GM12891 (cell line): ENCODE data around the gene STX1B.

Experiments
- PAX5 ChIP-seq: IDR thresholded peaks from 2 replicates; pipeline ENCODE4 v1.6.1; 2011; ENCODE audit warnings: low read length, moderate library complexity, mild to moderate bottlenecking; ENCODE audit not compliant: insufficient read depth, severe bottlenecking
- POLR2A ChIP-seq: IDR thresholded peaks from 2 replicates; pipeline ENCODE4 v1.6.1; 2011; ENCODE audit warnings: low read depth, low read length, control low read depth
- POLR2AphosphoS5 ChIP-seq: IDR thresholded peaks from 2 replicates; pipeline ENCODE4 v1.6.1; 2011; ENCODE audit warnings: low read depth, low read length, control low read depth
- SPI1 ChIP-seq: IDR thresholded peaks from 2 replicates; pipeline ENCODE4 v1.6.1; 2011; ENCODE audit warnings: low read depth, low read length, control low read depth
- TAF1 ChIP-seq: IDR thresholded peaks from 2 replicates; pipeline ENCODE4 v1.6.1; 2011; ENCODE audit warnings: low read depth, low read length, control low read depth

- TF ChIP-seq POLR2AphosphoS5 (no peak), POLR2A (no peak), TAF1 (no peak), SPI1 (no peak), PAX5 (no peak)
These were observed 49.1 kb downstream of the STX1B start for GRCh38 chr16:30961384-30961783.
